ENCODE data around the gene PEBP1. TPM values are rescaled to one million over a fixed set of nuclear protein-coding genes. Genes with fewer than 3 reads are reported as not detected.

Gene PEBP1
- total RNA-seq, 1 donor from 2014 or later: 182 TPM

DNA sequence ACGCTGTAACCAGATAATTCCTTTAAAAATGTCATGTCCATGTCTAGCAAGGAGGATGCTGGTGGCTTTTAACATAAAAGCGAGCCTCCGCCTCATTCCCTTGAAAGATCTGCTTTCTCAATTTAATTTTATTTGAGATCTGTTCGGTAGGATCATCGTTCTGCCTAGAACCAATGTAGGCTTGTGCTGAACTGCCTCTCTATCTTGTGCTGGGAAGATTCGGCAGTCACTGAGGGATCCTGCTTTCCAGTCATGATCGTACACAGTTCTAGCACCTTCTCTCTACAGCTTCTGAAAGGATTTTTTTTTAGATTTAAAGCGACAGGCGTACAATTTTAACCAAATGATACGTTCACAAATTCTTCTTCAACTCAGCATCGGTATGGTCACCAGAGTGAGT is 54.3 kb downstream of the PEBP1 start:
- no peak for DNase-seq (ENCODE audit: extremely low read depth, low read depth, low spot score)

DNA sequence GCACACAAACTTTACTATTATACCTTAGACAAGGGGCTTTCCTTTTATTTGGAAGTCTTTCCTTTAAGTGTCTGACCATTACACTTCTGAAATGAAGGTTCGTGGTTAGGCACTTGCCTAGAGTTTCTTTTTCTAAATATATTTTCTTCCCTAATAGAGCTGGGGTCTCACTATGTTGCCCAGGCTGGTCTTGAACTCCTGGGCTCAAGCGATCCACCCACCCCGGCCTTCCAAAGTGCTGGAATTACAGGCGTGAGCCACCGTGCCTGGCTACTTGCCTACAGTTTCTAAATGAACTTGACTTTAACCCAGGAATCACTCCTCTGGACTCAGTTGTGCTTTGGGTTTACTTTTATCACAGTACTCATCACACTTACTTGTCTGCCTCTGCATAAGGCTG is 57.6 kb downstream of the PEBP1 start:
- DNase-seq (ENCODE audit: extremely low read depth, low read depth, low spot score): no peak

DNA sequence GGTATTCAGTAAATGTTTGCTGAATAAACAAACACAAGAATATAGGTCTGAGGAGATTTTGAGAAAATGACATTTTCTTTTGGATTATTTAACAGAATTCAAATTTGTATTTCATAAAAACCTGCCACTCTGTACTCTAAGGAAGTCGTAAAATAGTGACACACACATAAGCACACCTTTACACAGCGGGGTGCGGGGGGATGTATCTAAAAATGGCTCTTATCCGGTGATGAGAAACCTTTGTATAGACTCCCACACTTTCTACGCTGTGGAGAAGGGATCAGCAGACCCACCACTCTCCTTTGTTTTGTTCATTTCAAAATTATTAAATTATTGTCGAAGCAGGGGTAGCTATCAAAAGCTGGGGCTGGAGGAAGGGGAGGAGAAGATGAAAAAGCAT is 58.0 kb downstream of the PEBP1 start:
- no peak for DNase-seq (ENCODE audit: extremely low read depth, low read depth, low spot score)

Other genes with a start within 250 kb of the PEBP1 start
- gene KSR2, start 167.1 kb upstream of the PEBP1 start, total RNA-seq: 1.3 and 3.6 TPM in 2 replicates
- gene RFC5, start 119.4 kb upstream of the PEBP1 start, total RNA-seq: 10.0 and 14.1 TPM in 2 replicates
- gene WSB2, start 74.9 kb upstream of the PEBP1 start, total RNA-seq: 69.2 and 83.3 TPM in 2 replicates
- 19.6 and 27.3 TPM in 2 replicates for gene VSIG10, start 32.1 kb upstream of the PEBP1 start, total RNA-seq
- 14.4 and 26.1 TPM in 2 replicates for gene TAOK3, start 236.8 kb downstream of the PEBP1 start, total RNA-seq
- gene SUDS3, start 240.4 kb downstream of the PEBP1 start, total RNA-seq: 23.2 and 43.2 TPM in 2 replicates